HepG2 (cell line): ENCODE data around the gene CCDC102B. TPM values are rescaled to one million over a fixed set of nuclear protein-coding genes. Genes with fewer than 3 reads are reported as not detected.

Experiments used
- ATAC-seq: fragments of 200-7000 bp; cut with Tn5 transposase; 3 replicates; pipeline ENCODE4 v1.9.1; 2020; ENCODE audit warnings: mild to moderate bottlenecking, moderate library complexity
- BruUV-seq: library from RNA; stranded (reverse); fragments of 400-500 nt; replicated peaks from 2 replicates; lab custom pipeline; 2021; lab: Mats Ljungman, UMichigan
- CTCF ChIA-PET: fragments of 300-600 bp; formaldehyde crosslinking; extraction: SDS; loops from one replicate; lab custom pipeline; 2021; ENCODE audit warnings: low total read pairs, inconsistent platforms, low intra/inter-chr PET ratio; lab: Yijun Ruan, JAX
- POLR2A ChIA-PET: fragments of 350-600 bp; sonication (Branson Sonifier 250); formaldehyde crosslinking; loops from one replicate; lab custom pipeline; 2020; ENCODE audit warnings: antibody characterized with exemption, inconsistent platforms; lab: Yijun Ruan, JAX
- DNase-seq: peaks from one replicate; pipeline ENCODE4 v3.0.0-alpha.2; 2015; ENCODE audit warnings: low spot score
- FAIRE-seq: peaks from 3 replicates; lab custom pipeline; 2011; peaks lifted over from hg19 to GRCh38; lab: Jason Lieb, UNC
- H2AFZ ChIP-seq: one replicate; pipeline ENCODE4 v1.6.1; 2011; ENCODE audit warnings: low read length, inconsistent platforms
- H3K27ac ChIP-seq: fragments of 300-600 bp; 3 replicates; pipeline ENCODE4 v1.8.0; 2011; ENCODE audit warnings: mixed run types, mild to moderate bottlenecking, mixed read lengths, low read length, inconsistent platforms; ENCODE audit not compliant: insufficient read depth; ENCODE audit errors: extremely low read length
- H3K27me3 ChIP-seq, 2 experiments: fragments of 200-600 bp in 1 of 2; 2 replicates in 1 of 2; 3 replicates in 1 of 2; pipeline versions ENCODE4 v1.6.0 to v1.8.0; 2011; ENCODE audit warnings: low read length in 2 of 2, mild to moderate bottlenecking in 2 of 2, moderate library complexity in 2 of 2, inconsistent platforms in 1 of 2; ENCODE audit not compliant: insufficient read depth in 2 of 2, control insufficient read depth in 1 of 2
- H3K36me3 ChIP-seq, 2 experiments: fragments of 200-600 bp in 1 of 2; replicated peaks in 1 of 2; 2 replicates in 1 of 2; 3 replicates in 1 of 2; pipeline versions ENCODE4 v1.5.1 to v1.8.0; 2011; ENCODE audit warnings: low read length in 2 of 2, inconsistent platforms in 1 of 2; ENCODE audit not compliant: insufficient read depth in 2 of 2, control insufficient read depth in 1 of 2
- H3K4me1 ChIP-seq: 2 replicates; pipeline ENCODE4 v1.5.1; 2012; ENCODE audit warnings: low read length, inconsistent platforms; ENCODE audit not compliant: insufficient read depth
- H3K4me2 ChIP-seq: 2 replicates; pipeline ENCODE4 v1.6.0; 2011; ENCODE audit warnings: low read depth, low read length, inconsistent platforms
- H3K4me3 ChIP-seq, 3 experiments: fragments of 200-600 bp in 1 of 3; sonication (generic), shearing (Covaris generic) in 1 of 3; replicated peaks in 1 of 3; 2 replicates each; pipeline ENCODE4 v1.5.1; 2011 to 2016; ENCODE audit warnings: low read length in 3 of 3, inconsistent platforms in 2 of 3, low read depth in 2 of 3, mild to moderate bottlenecking in 2 of 3, control low read depth in 1 of 3, mixed read lengths in 1 of 3; ENCODE audit not compliant: insufficient read depth in 1 of 3
- H3K79me2 ChIP-seq: one replicate; pipeline ENCODE4 v1.6.1; 2011; ENCODE audit warnings: low read length, inconsistent platforms; ENCODE audit not compliant: insufficient read depth
- H3K9ac ChIP-seq: 2 replicates; pipeline ENCODE4 v1.6.0; 2011; ENCODE audit warnings: mild to moderate bottlenecking, low read depth, low read length, inconsistent platforms; ENCODE audit not compliant: insufficient read depth
- H3K9me3 ChIP-seq: 2 replicates; pipeline ENCODE4 v1.5.1; 2012; ENCODE audit warnings: mild to moderate bottlenecking, low read length
- H4K20me1 ChIP-seq: 2 replicates; pipeline ENCODE4 v1.6.0; 2011; ENCODE audit warnings: inconsistent platforms, mild to moderate bottlenecking, low read length, moderate library complexity; ENCODE audit not compliant: insufficient read depth
- HIVEP1 ChIP-seq: sonication (generic); formaldehyde crosslinking; IDR thresholded peaks from 2 replicates; pipeline ENCODE4 v1.4.0; 2020; ENCODE audit warnings: mild to moderate bottlenecking, missing genetic modification reagents
- HOXA3 ChIP-seq: sonication (generic); formaldehyde crosslinking; IDR thresholded peaks from 2 replicates; pipeline ENCODE4 v1.5.0; 2020; ENCODE audit warnings: missing genetic modification reagents
- HOXA7 ChIP-seq: sonication (generic); formaldehyde crosslinking; IDR thresholded peaks from 2 replicates; pipeline ENCODE4 v1.8.1; 2022; ENCODE audit warnings: mild to moderate bottlenecking, missing genetic modification reagents, moderate library complexity
- POGK ChIP-seq: sonication (generic); formaldehyde crosslinking; conservative IDR thresholded peaks from 2 replicates; pipeline ENCODE4 v1.8.0; 2022; ENCODE audit warnings: mild to moderate bottlenecking, moderate library complexity, missing genetic modification reagents
- ZBTB49 ChIP-seq: sonication (generic); formaldehyde crosslinking; IDR thresholded peaks from 2 replicates; pipeline ENCODE4 v1.4.0; 2020; ENCODE audit warnings: missing genetic modification reagents, borderline replicate concordance
- ZNF160 ChIP-seq: sonication (generic); formaldehyde crosslinking; IDR thresholded peaks from 2 replicates; pipeline ENCODE4 v1.8.0; 2022; ENCODE audit warnings: mild to moderate bottlenecking, inconsistent platforms, missing genetic modification reagents
- ZNF24 ChIP-seq: fragments of 450-650 bp; IDR thresholded peaks from 2 replicates; pipeline ENCODE4 v1.6.1; 2017; ENCODE audit warnings: antibody characterized with exemption, mild to moderate bottlenecking
- ZNF615 ChIP-seq: sonication (generic); formaldehyde crosslinking; IDR thresholded peaks from 2 replicates; pipeline ENCODE4 v1.5.0; 2020; ENCODE audit warnings: mild to moderate bottlenecking, missing genetic modification reagents, borderline replicate concordance
- ZNF879 ChIP-seq: sonication (generic); formaldehyde crosslinking; IDR thresholded peaks from 2 replicates; pipeline ENCODE4 v1.8.1; 2023; ENCODE audit warnings: missing genetic modification reagents
- WGBS: methylation state at CpG from one replicate; pipeline ENCODE4 v1.1.6; 2017; ENCODE audit warnings: low lambda C conversion rate; 5-methylcytosine and 5-hydroxymethylcytosine counted together
- in situ Hi-C: cut with HindIII; loops from 2 replicates; pipeline ENCODE4 v1.10.0; 2017; ENCODE audit warnings: low pct_unique_long_range_greater_than_20kb; ENCODE audit not compliant: extremely low pct_ligation_motif_present
- intact Hi-C: fragments of 100-400 bp; cut with micrococcal nuclease; formaldehyde crosslinking; loops from one replicate; pipeline ENCODE4 v1.10.0; 2022; ENCODE audit not compliant: unreplicated experiment
- polyA plus RNA-seq, 8 experiments: library from polyadenylated mRNA; depleted of rRNA in 3 of 8; stranded (reverse) in 7 of 8; unstranded in 1 of 8; fragments of >200 nt; fragmentation: Illumina TruSeq in 4 of 8; extraction: Trizol in 4 of 8; gene quantifications; 2 replicates each; pipeline versions ENCODE4 v1.2.1 to v1.2.3, GENCODE V29; 2011 to 2016; ENCODE audit warnings: low read depth in 4 of 8, missing spikeins in 1 of 8, mixed read lengths in 1 of 8; ENCODE audit not compliant: insufficient read depth in 1 of 8
- total RNA-seq, 5 experiments: library from RNA; depleted of rRNA; stranded (reverse); fragments of >200 nt; fragmentation: Illumina TruSeq; extraction: Trizol; gene quantifications; 2 replicates each; pipeline ENCODE4 v1.2.3, GENCODE V29; 2016; ENCODE audit warnings: low read depth in 1 of 5
- TF ChIP-seq, protein P1 (sequence below), 2 experiments: sonication (generic) in 1 of 2; formaldehyde crosslinking in 1 of 2; IDR thresholded peaks; 2 replicates each; pipeline versions ENCODE4 v1.4.0 to v1.6.1; 2018 to 2020; ENCODE audit warnings: missing genetic modification reagents in 2 of 2, borderline replicate concordance in 1 of 2, low read depth in 1 of 2, mild to moderate bottlenecking in 1 of 2, missing biosample characterization in 1 of 2

Gene CCDC102B
- total and polyA plus RNA-seq, 2 of the 13 experiments (the other 11 are each of a cell fraction or from before 2014, with no cell fraction given): 2.3 to 3.7 TPM

- no peak overlapping the region for H3K4me3 ChIP-seq
- H3K27me3 ChIP-seq: no peaks in the 10 kb centered on the region
- 0% methylated on average over 1 of the region's 4 CpGs for WGBS
- no peaks in the 10 kb centered on the region for H4K20me1 ChIP-seq
- ATAC-seq (no peak), DNase-seq (no peak), FAIRE-seq (no peak)
- no peak for TF ChIP-seq ZNF615 (CRISPR knock-in tag)
- TF ChIP-seq POGK (CRISPR knock-in tag): no peak
- TF ChIP-seq ZNF160: no peak
- TF ChIP-seq ZBTB49 (CRISPR knock-in tag): no peak
- TF ChIP-seq ZNF879 (CRISPR knock-in tag): no peak
- TF ChIP-seq HOXA7 (CRISPR knock-in tag): no peak
- TF ChIP-seq, protein P1, sequence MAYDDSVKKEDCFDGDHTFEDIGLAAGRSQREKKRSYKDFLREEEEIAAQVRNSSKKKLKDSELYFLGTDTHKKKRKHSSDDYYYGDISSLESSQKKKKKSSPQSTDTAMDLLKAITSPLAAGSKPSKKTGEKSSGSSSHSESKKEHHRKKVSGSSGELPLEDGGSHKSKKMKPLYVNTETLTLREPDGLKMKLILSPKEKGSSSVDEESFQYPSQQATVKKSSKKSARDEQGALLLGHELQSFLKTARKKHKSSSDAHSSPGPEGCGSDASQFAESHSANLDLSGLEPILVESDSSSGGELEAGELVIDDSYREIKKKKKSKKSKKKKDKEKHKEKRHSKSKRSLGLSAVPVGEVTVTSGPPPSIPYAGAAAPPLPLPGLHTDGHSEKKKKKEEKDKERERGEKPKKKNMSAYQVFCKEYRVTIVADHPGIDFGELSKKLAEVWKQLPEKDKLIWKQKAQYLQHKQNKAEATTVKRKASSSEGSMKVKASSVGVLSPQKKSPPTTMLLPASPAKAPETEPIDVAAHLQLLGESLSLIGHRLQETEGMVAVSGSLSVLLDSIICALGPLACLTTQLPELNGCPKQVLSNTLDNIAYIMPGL (CRISPR knock-in tag; IDR thresholded peaks at IDR 0.05; ENCODE audit: borderline replicate concordance in 1 of 2, low read depth in 1 of 2): no peak
- TF ChIP-seq HIVEP1: no peak
- no peak for TF ChIP-seq HOXA3 (CRISPR knock-in tag)
- TF ChIP-seq ZNF24: no peak
- no peak overlapping the region for H3K9ac ChIP-seq
- CTCF ChIA-PET: no interaction called here
- no peaks in the 10 kb centered on the region for H3K9me3 ChIP-seq
- H3K79me2 ChIP-seq: no peaks in the 10 kb centered on the region
- no peak overlapping the region for H3K27ac ChIP-seq
- H3K36me3 ChIP-seq: no peaks in the 10 kb centered on the region
- POLR2A ChIA-PET: no interaction called here
- intact Hi-C loops: no loop called here
- no TSS peak for BruUV-seq
- H3K4me1 ChIP-seq: no peaks in the 10 kb centered on the region
- H3K4me2 ChIP-seq: no peak overlapping the region
- no peak overlapping the region for H2AFZ ChIP-seq
- in situ Hi-C loops: no loop called here
Observed at GRCh38 chr18:68995675-68996074, 197.8 kb downstream of the CCDC102B start.
